Measurements from ENCODE around the gene UXT.

Gene UXT

GRCh38 chrX:47648376-47648775 is 10.6 kb downstream of the UXT start:
- DNase-seq (ENCODE audit: insufficient read length, low spot score) (no peak), FAIRE-seq (peak; percentile 73)
- TF ChIP-seq, protein P1, sequence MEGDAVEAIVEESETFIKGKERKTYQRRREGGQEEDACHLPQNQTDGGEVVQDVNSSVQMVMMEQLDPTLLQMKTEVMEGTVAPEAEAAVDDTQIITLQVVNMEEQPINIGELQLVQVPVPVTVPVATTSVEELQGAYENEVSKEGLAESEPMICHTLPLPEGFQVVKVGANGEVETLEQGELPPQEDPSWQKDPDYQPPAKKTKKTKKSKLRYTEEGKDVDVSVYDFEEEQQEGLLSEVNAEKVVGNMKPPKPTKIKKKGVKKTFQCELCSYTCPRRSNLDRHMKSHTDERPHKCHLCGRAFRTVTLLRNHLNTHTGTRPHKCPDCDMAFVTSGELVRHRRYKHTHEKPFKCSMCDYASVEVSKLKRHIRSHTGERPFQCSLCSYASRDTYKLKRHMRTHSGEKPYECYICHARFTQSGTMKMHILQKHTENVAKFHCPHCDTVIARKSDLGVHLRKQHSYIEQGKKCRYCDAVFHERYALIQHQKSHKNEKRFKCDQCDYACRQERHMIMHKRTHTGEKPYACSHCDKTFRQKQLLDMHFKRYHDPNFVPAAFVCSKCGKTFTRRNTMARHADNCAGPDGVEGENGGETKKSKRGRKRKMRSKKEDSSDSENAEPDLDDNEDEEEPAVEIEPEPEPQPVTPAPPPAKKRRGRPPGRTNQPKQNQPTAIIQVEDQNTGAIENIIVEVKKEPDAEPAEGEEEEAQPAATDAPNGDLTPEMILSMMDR (IDR thresholded peaks at IDR 0.05; ENCODE audit: insufficient read depth, missing control alignments) = no peak

GRCh38 chrX:47646636-47647035 is 12.3 kb downstream of the UXT start:
- FAIRE-seq (no peak), DNase-seq (ENCODE audit: insufficient read length, low spot score) (no peak)
- TF ChIP-seq, protein P1 (IDR thresholded peaks at IDR 0.05; ENCODE audit: insufficient read depth, missing control alignments) = no peak

DNA sequence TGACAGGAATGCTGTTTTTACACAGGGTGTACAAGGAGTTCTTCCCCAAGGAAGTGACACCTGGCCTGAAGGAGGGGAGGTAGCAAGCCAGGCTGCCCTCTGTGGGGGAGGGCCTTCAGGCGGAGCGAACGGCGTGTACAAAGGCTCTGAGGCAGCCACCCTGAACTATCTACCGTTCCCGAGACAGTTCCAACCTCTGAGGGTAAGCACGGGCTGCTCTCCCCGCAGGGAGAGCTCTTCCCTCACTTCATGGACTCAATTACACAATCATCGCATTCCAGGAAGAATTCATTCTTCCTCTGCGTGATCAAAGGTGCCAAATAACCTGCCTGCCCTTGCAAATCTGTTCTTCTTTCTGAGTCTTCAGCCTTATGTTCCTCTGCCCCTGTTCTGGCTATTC is 13.4 kb downstream of the UXT start:
- DNase-seq (ENCODE audit: insufficient read length, low spot score) (no peak), FAIRE-seq (no peak)
- TF ChIP-seq, protein P1 (IDR thresholded peaks at IDR 0.05; ENCODE audit: insufficient read depth, missing control alignments) = no peak

DNA sequence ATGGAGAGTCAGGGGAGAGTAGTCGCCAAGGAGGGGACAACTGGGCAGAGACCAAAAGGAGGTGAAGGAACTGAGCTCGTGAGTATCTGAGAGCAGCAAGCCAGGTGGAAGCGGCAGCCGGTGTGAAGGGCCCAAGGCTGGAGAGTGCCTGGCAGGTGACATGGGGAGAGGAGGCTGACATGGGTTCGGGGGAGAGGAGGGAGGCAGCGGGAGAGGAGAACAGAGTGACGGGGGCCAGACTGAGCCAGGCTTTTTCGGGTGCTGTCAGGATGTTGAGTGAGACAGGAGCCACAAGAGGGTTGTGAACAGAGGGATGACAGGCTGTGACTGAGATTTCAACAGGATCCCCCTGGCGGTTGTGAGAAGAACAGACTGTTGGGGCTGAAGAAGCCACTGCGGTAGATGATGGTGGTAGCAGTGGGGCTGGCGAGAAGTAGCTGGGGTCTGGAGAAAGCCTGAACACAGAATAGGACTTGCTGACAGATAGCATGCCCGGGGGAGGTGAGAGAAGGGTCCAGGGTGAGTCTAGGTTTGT is 14.4 kb downstream of the UXT start:
- FAIRE-seq (no peak), DNase-seq (ENCODE audit: insufficient read length, low spot score) (no peak)
- TF ChIP-seq, protein P1 (IDR thresholded peaks at IDR 0.05; ENCODE audit: insufficient read depth, missing control alignments) = no peak

DNA sequence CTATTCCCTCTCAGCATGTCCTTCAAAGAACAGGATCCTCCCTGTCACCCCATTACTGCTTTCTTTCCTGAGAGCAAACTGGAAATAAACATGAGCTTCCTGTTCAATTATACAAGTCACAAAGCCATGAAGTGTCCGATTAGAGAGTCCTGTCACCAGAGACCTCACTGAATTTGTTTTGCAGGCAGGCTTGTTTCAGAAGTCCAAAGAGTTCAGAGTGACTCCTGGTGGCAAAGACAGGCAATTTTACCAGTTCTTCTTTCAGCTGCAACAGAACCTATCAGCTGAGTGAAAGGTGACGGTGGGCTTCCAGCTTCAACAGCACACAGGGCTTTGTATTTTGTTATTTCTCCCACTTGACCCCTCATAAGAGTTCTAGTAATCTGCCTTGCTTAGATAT is 15.1 kb downstream of the UXT start:
- TF ChIP-seq, protein P1 (IDR thresholded peaks at IDR 0.05; ENCODE audit: insufficient read depth, missing control alignments) = peak; percentile 24
- DNase-seq (ENCODE audit: insufficient read length, low spot score) (no peak), FAIRE-seq (no peak)

- TF ChIP-seq, protein P1 (IDR thresholded peaks at IDR 0.05; ENCODE audit: insufficient read depth, missing control alignments) = no peak
- FAIRE-seq = no peak
- DNase-seq (ENCODE audit: insufficient read length, low spot score) = no peak
These were observed 20.2 kb downstream of the UXT start for GRCh38 chrX:47638816-47639215.

- FAIRE-seq (no peak), DNase-seq (ENCODE audit: insufficient read length, low spot score) (no peak)
- TF ChIP-seq, protein P1 (IDR thresholded peaks at IDR 0.05; ENCODE audit: insufficient read depth, missing control alignments) = no peak
These were observed 21.3 kb downstream of the UXT start for GRCh38 chrX:47637546-47638195.

Measured in D721Med (cell line).